Glutamatergic neuron (in vitro differentiated cells): ENCODE results near the gene DUS1L. TPM values are rescaled to one million over a fixed set of nuclear protein-coding genes. Genes with fewer than 3 reads are reported as not detected.

Experiments
- DNase-seq: peaks from one replicate; pipeline ENCODE4 v3.0.0; 2022
- H3K27ac Mint-ChIP-seq: one replicate; pipeline ENCODE4 v1.8.0; 2020; ENCODE audit warnings: mild to moderate bottlenecking, mixed read lengths, inconsistent platforms; ENCODE audit not compliant: unreplicated experiment
- H3K27me3 Mint-ChIP-seq: one replicate; pipeline ENCODE4 v1.8.0; 2020; ENCODE audit warnings: mild to moderate bottlenecking, moderate library complexity, mixed read lengths, inconsistent platforms; ENCODE audit not compliant: unreplicated experiment
- H3K36me3 Mint-ChIP-seq: one replicate; pipeline ENCODE4 v1.8.0; 2020; ENCODE audit warnings: mild to moderate bottlenecking, mixed read lengths, inconsistent platforms; ENCODE audit not compliant: unreplicated experiment
- H3K4me1 Mint-ChIP-seq: one replicate; pipeline ENCODE4 v1.8.0; 2020; ENCODE audit warnings: mild to moderate bottlenecking, low read depth, mixed read lengths, inconsistent platforms; ENCODE audit not compliant: unreplicated experiment
- H3K4me3 Mint-ChIP-seq: one replicate; pipeline ENCODE4 v1.8.0; 2020; ENCODE audit warnings: mild to moderate bottlenecking, mixed read lengths, inconsistent platforms; ENCODE audit not compliant: unreplicated experiment
- H3K9me3 Mint-ChIP-seq: one replicate; pipeline ENCODE4 v1.8.0; 2020; ENCODE audit warnings: mild to moderate bottlenecking, moderate library complexity, mixed read lengths, inconsistent platforms; ENCODE audit not compliant: unreplicated experiment
- CTCF ChIP-seq: fragments of 200-600 bp; sonication (generic); IDR thresholded peaks from one replicate; pipeline ENCODE4 v1.5.0; 2021; ENCODE audit not compliant: partially characterized antibody, unreplicated experiment
- total RNA-seq: library from RNA; stranded (reverse); fragmentation: NEBNext Ultra II Directional; extraction: Animal tissue kit (Norgen Biotek cat#: 25700); gene quantifications from one replicate; pipeline ENCODE4 v1.2.1, GENCODE V29; 2021; ENCODE audit not compliant: unreplicated experiment

The DUS1L gene
- total RNA-seq, 1 donor from 2014 or later, result 122 TPM

- Mint-ChIP-seq H3K27ac (peak overlapping the region; percentile 52), H3K36me3 (no peaks in the 10 kb centered on the region), H3K9me3 (no peaks in the 10 kb centered on the region), H3K4me1 (peaks cover under 1% of the 10 kb centered on the region), H3K4me3 (peak overlapping the region; percentile 86), H3K27me3 (peaks cover 1% of the 10 kb centered on the region)
- no peak for TF ChIP-seq CTCF
- no peak for DNase-seq
Observed at GRCh38 chr17:82050761-82051641, 14.6 kb downstream of the DUS1L start.

DNA sequence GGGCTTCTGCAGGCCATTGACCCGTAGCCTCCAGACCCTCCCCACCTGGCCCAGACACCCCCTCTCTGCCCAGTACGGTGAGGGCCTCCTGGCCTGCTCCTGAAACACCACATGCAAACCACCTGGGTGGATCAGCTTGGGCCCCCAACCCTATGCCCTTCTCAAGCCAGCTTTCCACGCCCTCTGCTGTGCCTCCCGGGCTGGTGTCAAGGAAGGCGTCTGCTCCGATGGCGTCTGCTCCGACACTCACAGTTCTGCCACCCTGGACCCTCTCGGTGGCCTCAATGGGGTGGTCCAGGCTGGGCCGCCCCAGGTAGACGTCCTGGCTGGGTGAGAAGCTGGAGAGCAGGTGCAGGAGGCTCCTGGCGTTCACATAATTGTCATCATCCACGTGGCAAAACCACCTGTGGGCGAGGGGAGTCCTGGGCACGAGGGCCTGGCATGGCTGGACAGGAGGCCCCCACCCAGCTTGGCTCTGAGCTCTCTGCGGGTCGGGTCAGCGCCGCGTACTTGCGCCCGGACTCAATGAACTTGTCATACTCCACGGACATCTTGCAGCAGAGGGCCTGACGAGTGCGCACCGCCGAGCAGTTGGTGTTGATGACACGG is 15.3 kb downstream of the DUS1L start:
- Mint-ChIP-seq H3K36me3 (no peaks in the 10 kb centered on the region), H3K4me1 (peaks cover 2% of the 10 kb centered on the region), H3K9me3 (no peaks in the 10 kb centered on the region), H3K27me3 (peaks cover 1% of the 10 kb centered on the region), H3K27ac (no peak overlapping the region), H3K4me3 (peak overlapping the region; percentile 86)
- TF ChIP-seq CTCF, result no peak
- DNase-seq, result no peak

GRCh38 chr17:82049521-82049971 is 16.1 kb downstream of the DUS1L start:
- H3K27me3 Mint-ChIP-seq, result peaks cover 1% of the 10 kb centered on the region
- no peak for TF ChIP-seq CTCF
- no peak overlapping the region for H3K4me3 Mint-ChIP-seq
- no peak for DNase-seq
- H3K36me3 Mint-ChIP-seq, result no peaks in the 10 kb centered on the region
- peaks cover 2% of the 10 kb centered on the region for H3K4me1 Mint-ChIP-seq
- H3K9me3 Mint-ChIP-seq, result no peaks in the 10 kb centered on the region
- no peak overlapping the region for H3K27ac Mint-ChIP-seq

- Mint-ChIP-seq H3K4me1 (peaks cover 2% of the 10 kb centered on the region), H3K9me3 (no peaks in the 10 kb centered on the region), H3K27ac (no peak overlapping the region), H3K27me3 (peaks cover 1% of the 10 kb centered on the region), H3K36me3 (no peaks in the 10 kb centered on the region), H3K4me3 (no peak overlapping the region)
- no peak for DNase-seq
- TF ChIP-seq CTCF, result no peak
Observed at GRCh38 chr17:82049106-82049505, 16.5 kb downstream of the DUS1L start.

DNA sequence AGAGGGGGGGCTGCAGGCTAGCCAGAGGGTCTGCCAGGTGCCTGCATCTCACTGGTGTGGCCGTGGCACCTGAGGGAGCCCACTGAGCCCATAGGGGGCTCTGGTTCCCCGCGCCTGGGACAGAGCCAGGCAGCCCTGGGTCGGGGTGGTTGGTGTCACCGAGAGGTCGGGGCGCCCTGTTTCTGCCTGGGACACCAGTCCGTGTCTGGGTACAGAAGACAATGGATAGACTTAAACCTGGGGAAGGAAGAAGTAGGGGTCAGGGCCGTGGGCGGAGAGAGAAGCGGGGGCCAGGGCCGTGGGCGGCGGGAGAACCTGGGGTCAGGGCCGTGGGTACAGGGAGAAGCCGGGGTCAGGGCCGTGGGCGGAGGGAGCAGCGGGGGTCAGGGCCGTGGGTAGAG is 17.0 kb downstream of the DUS1L start:
- Mint-ChIP-seq H3K27me3 (peaks cover 1% of the 10 kb centered on the region), H3K36me3 (no peaks in the 10 kb centered on the region), H3K27ac (no peak overlapping the region), H3K9me3 (no peaks in the 10 kb centered on the region), H3K4me3 (no peak overlapping the region), H3K4me1 (peaks cover 2% of the 10 kb centered on the region)
- DNase-seq, result no peak
- TF ChIP-seq CTCF, result no peak
